NCI-H2029 treated with DMSO at 0.1 percent for 48 hours (cell line): Measurements from ENCODE around the gene NEK10.
"Not testable (repeated sequence)": the region's sequence is repeated elsewhere in the genome, so short reads cannot be mapped to it uniquely, and the experiment has no call there.

Experiments used
- DNase-seq: peaks from one replicate; lab custom pipeline; 2025; lab: John Stamatoyannopoulos, UW

Gene NEK10, protein sequence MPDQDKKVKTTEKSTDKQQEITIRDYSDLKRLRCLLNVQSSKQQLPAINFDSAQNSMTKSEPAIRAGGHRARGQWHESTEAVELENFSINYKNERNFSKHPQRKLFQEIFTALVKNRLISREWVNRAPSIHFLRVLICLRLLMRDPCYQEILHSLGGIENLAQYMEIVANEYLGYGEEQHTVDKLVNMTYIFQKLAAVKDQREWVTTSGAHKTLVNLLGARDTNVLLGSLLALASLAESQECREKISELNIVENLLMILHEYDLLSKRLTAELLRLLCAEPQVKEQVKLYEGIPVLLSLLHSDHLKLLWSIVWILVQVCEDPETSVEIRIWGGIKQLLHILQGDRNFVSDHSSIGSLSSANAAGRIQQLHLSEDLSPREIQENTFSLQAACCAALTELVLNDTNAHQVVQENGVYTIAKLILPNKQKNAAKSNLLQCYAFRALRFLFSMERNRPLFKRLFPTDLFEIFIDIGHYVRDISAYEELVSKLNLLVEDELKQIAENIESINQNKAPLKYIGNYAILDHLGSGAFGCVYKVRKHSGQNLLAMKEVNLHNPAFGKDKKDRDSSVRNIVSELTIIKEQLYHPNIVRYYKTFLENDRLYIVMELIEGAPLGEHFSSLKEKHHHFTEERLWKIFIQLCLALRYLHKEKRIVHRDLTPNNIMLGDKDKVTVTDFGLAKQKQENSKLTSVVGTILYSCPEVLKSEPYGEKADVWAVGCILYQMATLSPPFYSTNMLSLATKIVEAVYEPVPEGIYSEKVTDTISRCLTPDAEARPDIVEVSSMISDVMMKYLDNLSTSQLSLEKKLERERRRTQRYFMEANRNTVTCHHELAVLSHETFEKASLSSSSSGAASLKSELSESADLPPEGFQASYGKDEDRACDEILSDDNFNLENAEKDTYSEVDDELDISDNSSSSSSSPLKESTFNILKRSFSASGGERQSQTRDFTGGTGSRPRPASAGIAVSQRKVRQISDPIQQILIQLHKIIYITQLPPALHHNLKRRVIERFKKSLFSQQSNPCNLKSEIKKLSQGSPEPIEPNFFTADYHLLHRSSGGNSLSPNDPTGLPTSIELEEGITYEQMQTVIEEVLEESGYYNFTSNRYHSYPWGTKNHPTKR

GRCh38 chr3:27368831-27369607, at the start of gene NEK10:
Gene NEK10, minus strand, starts transcription at chr3:27369383. Its CDS starts 16,501 bp downstream, at chr3:27352882.
- peak; percentile 88 for DNase-seq

- no peak for DNase-seq
Measured at GRCh38 chr3:27415202-27415601, 46.0 kb upstream of the NEK10 start.

DNA sequence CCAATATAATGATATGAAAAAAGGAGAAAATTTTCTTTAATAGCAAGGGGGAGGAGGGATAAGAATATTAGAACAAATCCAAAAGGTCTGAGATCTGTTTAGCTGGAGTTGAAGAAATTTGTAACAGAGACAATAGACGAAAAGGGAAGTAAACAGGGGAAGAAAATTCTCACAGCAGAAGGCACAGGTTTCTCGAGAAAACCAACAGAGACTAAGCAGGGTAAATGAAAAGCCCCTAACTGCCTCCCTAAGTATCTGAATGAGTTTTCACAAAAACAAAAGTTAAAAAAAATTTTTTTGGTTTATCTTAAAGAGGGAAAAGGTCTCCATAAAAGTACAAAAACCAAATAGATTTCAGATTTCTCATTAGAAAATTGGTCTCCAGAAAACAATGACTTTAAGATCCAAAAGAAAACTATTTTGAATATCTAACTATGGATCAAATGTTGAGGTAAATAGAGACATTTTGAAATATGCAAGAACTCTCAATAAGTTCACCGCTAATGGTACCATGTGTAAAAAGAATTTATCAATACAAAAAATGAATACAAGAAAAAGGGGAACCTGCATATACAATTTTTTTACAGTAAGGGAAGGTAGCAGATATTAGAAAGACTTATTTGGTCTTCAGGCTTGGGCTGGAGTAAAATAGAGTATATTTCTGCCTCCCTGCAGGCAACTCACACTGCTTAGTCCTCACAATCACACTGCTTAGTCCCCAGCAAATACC, 23.9 kb upstream of the NEK10 start:
- no peak for DNase-seq

DNA sequence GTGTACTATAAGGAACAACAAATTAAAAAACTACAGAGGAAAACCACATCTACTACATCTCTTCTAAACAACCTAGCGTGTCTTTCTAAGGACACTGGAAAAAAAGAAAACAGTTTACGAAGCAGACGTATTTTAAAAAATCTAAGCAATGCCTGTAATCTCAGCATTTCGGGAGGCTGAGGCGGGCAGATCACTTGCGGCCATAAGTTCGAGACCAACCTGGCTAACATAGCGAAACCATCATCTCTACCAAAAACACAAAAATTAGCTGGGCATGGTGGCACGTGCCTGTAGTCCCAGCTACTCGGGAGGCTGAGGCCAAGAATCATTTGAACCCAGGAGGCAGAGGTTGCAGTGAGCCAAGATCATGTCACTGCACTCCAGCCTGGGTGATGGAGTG, 23.2 kb upstream of the NEK10 start:
- not testable (repeated sequence) for DNase-seq

DNA sequence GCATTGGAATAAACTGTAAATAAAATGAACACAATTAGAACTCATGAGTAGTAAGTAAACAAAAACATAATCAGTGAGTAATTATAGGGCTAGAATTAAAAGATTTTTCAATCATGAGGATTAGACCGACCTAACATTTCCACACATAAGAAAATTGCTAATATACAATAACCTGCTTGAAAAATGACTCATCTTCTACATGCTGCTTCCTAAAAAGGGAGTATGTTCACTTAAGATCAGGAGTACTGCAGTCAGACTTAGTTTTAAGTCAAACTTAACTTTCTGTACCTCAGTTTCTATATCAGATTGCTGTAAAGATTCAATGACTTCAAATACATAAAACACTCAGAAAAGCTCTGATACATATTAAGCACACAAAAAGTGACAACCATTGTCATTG, 22.6 kb upstream of the NEK10 start:
- DNase-seq, result no peak

GRCh38 chr3:27387625-27388024, 18.4 kb upstream of the NEK10 start:
- DNase-seq, result no peak

DNA sequence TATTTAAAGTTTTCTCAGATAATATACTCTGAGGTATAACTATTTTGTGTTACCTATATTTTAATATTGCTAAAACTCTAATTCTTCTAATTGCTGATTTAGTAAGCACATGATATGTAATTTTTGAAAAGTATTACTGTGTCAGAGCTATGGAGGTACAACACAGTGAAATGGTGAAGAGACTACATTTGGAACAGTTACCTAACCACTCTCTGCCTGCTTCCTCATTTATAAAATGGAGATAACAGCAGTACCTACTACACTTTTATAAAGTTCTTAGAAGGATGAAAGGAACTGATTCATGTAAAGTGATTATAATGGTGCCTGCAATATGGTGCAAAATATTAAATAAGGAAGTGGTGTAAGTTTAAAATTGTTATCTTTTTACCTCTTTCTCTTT, 16.3 kb upstream of the NEK10 start:
- no peak for DNase-seq

DNA sequence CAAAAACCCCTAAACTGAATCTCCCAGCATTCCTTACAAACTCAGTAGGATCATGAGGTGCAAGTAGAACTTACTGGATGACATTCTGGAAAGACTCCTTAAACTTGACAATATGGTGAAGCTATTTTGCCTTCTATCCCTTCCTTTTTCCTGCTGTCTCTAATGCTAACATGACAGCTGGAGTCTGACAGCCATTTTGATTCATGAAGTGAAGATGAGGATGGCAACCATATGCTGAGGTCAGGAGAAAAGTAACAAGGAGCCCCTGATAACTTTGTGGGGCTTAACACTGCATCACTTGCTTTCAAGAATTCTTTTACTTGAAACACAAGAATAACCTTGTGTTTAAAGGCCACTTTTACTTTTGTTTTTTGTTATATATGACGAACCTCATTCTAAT, 15.0 kb upstream of the NEK10 start:
- no peak for DNase-seq

GRCh38 chr3:27380433-27381357, 11.5 kb upstream of the NEK10 start:
- DNase-seq, result no peak

DNA sequence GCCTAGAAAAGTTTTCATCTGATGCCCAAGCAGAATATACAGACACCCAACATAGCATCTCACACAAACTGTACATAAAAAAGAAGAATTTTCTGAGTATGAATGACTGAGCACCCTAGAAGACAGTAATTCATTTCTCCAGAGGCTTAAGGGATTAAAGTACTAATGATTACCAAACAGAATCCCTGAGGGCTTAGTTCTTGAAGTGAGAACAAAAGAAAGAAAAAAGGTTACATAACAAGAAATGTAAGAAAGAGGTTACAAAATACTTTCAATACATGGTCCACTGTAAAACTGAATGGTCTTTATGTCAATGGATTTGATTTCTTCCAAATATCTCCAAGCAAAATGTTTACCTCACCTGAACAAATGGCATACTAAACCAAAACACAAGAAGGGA, 9.1 kb upstream of the NEK10 start:
- no peak for DNase-seq

- DNase-seq, result no peak
Measured at GRCh38 chr3:27376109-27376772, 7.1 kb upstream of the NEK10 start.

DNA sequence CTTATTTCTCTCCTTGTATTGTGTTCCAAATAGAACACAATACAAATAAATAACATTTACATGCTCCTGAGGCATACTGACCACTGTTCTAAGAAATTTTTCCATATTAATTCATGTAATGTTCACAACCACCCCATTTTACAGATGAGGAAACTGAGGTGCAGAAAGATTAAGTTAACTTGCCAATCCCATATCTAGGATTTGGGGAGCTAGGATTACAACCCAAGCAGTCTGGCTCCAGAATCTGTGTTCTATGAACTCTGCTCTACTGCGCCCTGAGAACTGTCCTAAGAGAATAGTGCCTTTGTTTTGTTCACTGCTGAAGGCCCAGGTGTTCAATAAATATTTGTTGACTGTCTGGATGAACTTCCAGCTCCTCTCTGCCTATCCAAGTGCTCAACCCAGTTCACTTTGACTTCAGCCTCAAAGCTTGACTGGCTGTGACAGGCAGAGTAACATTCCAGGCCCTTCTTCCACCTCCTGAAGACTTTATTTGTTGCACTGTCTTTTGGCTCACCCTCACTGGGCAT, 3.1 kb downstream of the NEK10 start:
- DNase-seq, result no peak

- DNase-seq, result peak; percentile 82
Measured at GRCh38 chr3:27360113-27361078, 8.8 kb downstream of the NEK10 start.

- DNase-seq, result no peak
Measured at GRCh38 chr3:27358372-27358771, 10.8 kb downstream of the NEK10 start.

DNA sequence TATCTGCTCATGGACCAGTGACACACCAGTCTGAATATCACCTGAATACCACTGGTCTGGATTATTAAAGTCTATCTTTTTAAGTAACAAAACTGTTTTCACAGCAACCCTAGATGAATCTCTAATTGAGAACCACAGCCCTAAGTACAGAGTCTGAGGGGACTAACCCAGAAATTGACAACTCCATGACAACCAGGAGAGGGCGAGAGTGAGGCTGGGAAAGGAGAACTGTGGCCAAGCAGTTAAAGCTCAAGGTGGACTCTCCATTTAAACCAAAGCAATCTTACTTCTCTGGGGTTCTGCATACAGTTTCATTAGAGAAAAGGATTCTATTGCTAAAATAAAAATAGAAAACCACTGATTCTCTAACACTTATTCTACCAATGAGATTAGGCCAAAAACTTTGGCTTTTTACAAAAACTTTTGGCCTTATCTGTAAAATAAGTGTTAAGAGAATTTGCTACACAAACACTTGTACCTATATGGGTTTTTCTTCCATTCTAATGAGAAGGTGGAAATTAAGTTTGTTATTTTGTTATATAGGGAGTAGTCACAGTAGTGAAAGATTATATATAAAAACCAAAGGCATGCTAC, 11.4 kb downstream of the NEK10 start:
- peak; percentile 20 for DNase-seq

DNA sequence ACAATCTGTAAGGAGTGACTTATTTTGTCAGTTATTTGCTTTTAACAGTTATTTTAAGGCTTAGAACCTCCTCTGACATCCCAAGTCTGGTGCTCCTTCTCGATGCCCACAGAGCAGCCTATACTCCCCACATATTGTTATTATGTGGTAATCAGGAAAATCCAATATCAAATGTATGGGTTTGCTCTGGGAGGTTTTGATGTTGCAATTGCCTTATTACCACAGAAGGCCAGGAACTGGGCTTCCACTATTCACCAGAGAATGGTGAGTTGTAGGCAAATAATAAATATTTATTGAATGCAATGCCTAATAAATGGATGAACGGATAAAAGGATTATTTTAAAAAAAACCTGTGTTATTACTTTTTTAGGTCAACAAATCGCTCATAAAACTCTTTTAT, 12.2 kb downstream of the NEK10 start:
- DNase-seq, result no peak

DNA sequence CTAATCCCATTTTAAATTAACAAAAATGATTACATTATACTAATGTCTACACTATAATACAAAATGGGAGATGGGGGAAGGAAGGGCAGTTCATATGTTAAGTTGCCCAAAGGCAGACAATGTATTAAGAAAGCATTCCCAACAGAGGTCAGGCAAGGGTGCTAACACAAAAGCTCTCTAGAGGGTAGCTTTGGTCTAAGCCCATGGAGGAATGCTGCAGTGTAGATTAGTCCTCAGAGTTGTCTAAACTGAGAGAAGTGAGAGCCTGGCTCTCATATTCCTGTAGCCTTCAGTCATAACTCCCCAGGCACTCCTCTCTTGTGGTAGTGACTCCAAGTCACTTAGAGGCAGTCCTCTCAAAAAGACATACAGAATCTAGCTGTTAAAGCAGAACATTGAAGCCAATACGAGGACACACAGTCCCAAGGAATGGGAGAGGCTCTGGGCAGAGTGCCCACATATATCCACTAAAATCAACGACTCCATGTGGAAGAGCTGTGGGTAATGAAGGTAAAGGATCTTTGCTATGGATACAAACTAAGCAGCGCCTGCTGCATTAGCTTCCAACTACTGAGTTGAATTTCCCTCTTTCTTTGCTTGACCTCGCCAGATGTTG, 14.5 kb downstream of the NEK10 start:
- no peak for DNase-seq
